Measurements from ENCODE around the gene PF4V1. TPM values are rescaled to one million over a fixed set of nuclear protein-coding genes. Genes with fewer than 3 reads are reported as not detected.

The PF4V1 gene
- not detected in 5 replicates for total RNA-seq (2022; extraction: Qiagen RNA extraction)

GRCh38 chr4:73853246-73853704 lies at the start of gene PF4V1:
Gene PF4V1 (plus strand): TSS chr4:73853296. CDS start chr4:73853363, 67 bp downstream.

GRCh38 chr4:73836373-73837279 lies 16.5 kb upstream of the PF4V1 start, which contains the start of gene CXCL6:
Gene CXCL6 (plus strand): TSS chr4:73836678. CDS start chr4:73836751, 73 bp downstream.

GRCh38 chr4:73869130-73870055 lies 16.3 kb downstream of the PF4V1 start, which contains the start of gene CXCL1:
Gene CXCL1 (plus strand): TSS chr4:73869393. CDS start chr4:73869471, 78 bp downstream.

Other genes starting within 250 kb of the PF4V1 start
- 0.66 to 0.88 TPM (median 0.76 TPM) in 5 replicates for gene RASSF6, start 232.9 kb upstream of the PF4V1 start, total RNA-seq (2022; extraction: Qiagen RNA extraction)
- 4.3 to 8.8 TPM (median 6.0 TPM) in 5 replicates for gene CXCL8, start 112.7 kb upstream of the PF4V1 start, total RNA-seq (2022; extraction: Qiagen RNA extraction)
- gene CXCL6, start 16.6 kb upstream of the PF4V1 start, total RNA-seq (2022; extraction: Qiagen RNA extraction): 0.06 TPM in 1 of 5 replicates, not detected in the others
- gene CXCL1, start 16.1 kb downstream of the PF4V1 start, total RNA-seq (2022; extraction: Qiagen RNA extraction): 5.3 to 6.6 TPM (median 6.2 TPM) in 5 replicates
- gene PF4, start 128.7 kb downstream of the PF4V1 start, total RNA-seq (2022; extraction: Qiagen RNA extraction): 0.58 to 1.3 TPM (median 1.1 TPM) in 5 replicates
- 0.13 to 0.22 TPM in 2 of 5 replicates, not detected in the others for gene PPBP, start 134.9 kb downstream of the PF4V1 start, total RNA-seq (2022; extraction: Qiagen RNA extraction)
- gene CXCL5, start 145.4 kb downstream of the PF4V1 start, total RNA-seq (2022; extraction: Qiagen RNA extraction): 26.7 to 32.8 TPM (median 31.0 TPM) in 5 replicates
- gene CXCL3, start 185.4 kb downstream of the PF4V1 start, total RNA-seq (2022; extraction: Qiagen RNA extraction): 3.2 to 4.4 TPM (median 3.3 TPM) in 5 replicates
- 9.5 to 11.7 TPM (median 10.4 TPM) in 5 replicates for gene CXCL2, start 245.9 kb downstream of the PF4V1 start, total RNA-seq (2022; extraction: Qiagen RNA extraction)

Measured in A549 treated with AZD2906 at 1 μM for 4 hours (cell line).